ENCODE results near the gene MFN2.
A peak's percentile ranks its signal among the peaks of the same experiment; 100 is the strongest.

Gene MFN2

GRCh38 chr1:11979028-11979850, 1.0 kb upstream of the MFN2 start:
- H3K4me3 ChIP-seq (ENCODE audit: low read depth in 1 of 2, low read length in 2 of 2) = peak overlapping the region; percentile 95 to 96; a peak in 3 of 4 replicates
- H3K4me1 ChIP-seq (ENCODE audit: insufficient read depth, low read length) = peaks cover 44% of the 10 kb centered on the region
- no peak for DNase-seq
- peak overlapping the region; percentile 88 for H3K4me2 ChIP-seq (ENCODE audit: insufficient read depth, low read length)
- H2AFZ ChIP-seq (ENCODE audit: low read depth, low read length) = peak overlapping the region; percentile 76
- H3K9me3 ChIP-seq (ENCODE audit: insufficient read depth, low read length, severe bottlenecking) = no peaks in the 10 kb centered on the region
- peaks cover 39% of the 10 kb centered on the region for H3K79me2 ChIP-seq (ENCODE audit: insufficient read depth, low read length)
- H4K20me1 ChIP-seq (ENCODE audit: insufficient read depth, low read length) = peaks cover 8% of the 10 kb centered on the region
- H3K27ac ChIP-seq (ENCODE audit: low read length) = peak overlapping the region; percentile 65
- ATAC-seq (ENCODE audit: insufficient read depth, low read depth) = no peak
- H3K27me3 ChIP-seq (ENCODE audit: insufficient read depth, low read length, poor library complexity) = no peaks in the 10 kb centered on the region
- H3K36me3 ChIP-seq (ENCODE audit: insufficient read depth, low read length) = peaks cover 28% of the 10 kb centered on the region
- TF ChIP-seq CTCF (IDR thresholded peaks at IDR 0.05; ENCODE audit: borderline replicate concordance, extremely low read depth, low read length, poor library complexity, severe bottlenecking) (no peak), EZH2 (IDR thresholded peaks at IDR 0.05; ENCODE audit: borderline replicate concordance, low read depth, low read length, severe bottlenecking) (no peak)
- H3K9ac ChIP-seq (ENCODE audit: low read depth, low read length) = peak overlapping the region; percentile 83

- H2AFZ ChIP-seq (ENCODE audit: low read depth, low read length) = peak overlapping the region; percentile 76
- peak overlapping the region; percentile 83 for H3K9ac ChIP-seq (ENCODE audit: low read depth, low read length)
- H3K27me3 ChIP-seq (ENCODE audit: insufficient read depth, low read length, poor library complexity) = no peaks in the 10 kb centered on the region
- H3K27ac ChIP-seq (ENCODE audit: low read length) = peak overlapping the region; percentile 78
- H3K79me2 ChIP-seq (ENCODE audit: insufficient read depth, low read length) = peaks cover 51% of the 10 kb centered on the region
- no peaks in the 10 kb centered on the region for H3K9me3 ChIP-seq (ENCODE audit: insufficient read depth, low read length, severe bottlenecking)
- no peak for TF ChIP-seq CTCF (IDR thresholded peaks at IDR 0.05; ENCODE audit: borderline replicate concordance, extremely low read depth, low read length, poor library complexity, severe bottlenecking)
- no peak for TF ChIP-seq EZH2 (IDR thresholded peaks at IDR 0.05; ENCODE audit: borderline replicate concordance, low read depth, low read length, severe bottlenecking)
- H3K4me1 ChIP-seq (ENCODE audit: insufficient read depth, low read length) = peaks cover 44% of the 10 kb centered on the region
- peaks cover 37% of the 10 kb centered on the region for H3K36me3 ChIP-seq (ENCODE audit: insufficient read depth, low read length)
- H3K4me3 ChIP-seq (ENCODE audit: low read depth in 1 of 2, low read length in 2 of 2) = peak overlapping the region; percentile 95 to 96
- H4K20me1 ChIP-seq (ENCODE audit: insufficient read depth, low read length) = peaks cover 15% of the 10 kb centered on the region
- H3K4me2 ChIP-seq (ENCODE audit: insufficient read depth, low read length) = peak overlapping the region; percentile 88
- ATAC-seq (ENCODE audit: insufficient read depth, low read depth) = no peak
- DNase-seq = no peak
These were observed 380 bp downstream of the MFN2 start for GRCh38 chr1:11980676-11980972.

GRCh38 chr1:11981378-11982009, 1.2 kb downstream of the MFN2 start:
- H3K79me2 ChIP-seq (ENCODE audit: insufficient read depth, low read length) = peaks cover 60% of the 10 kb centered on the region
- no peaks in the 10 kb centered on the region for H3K27me3 ChIP-seq (ENCODE audit: insufficient read depth, low read length, poor library complexity)
- peak overlapping the region; percentile 83 for H3K9ac ChIP-seq (ENCODE audit: low read depth, low read length)
- H3K4me3 ChIP-seq (ENCODE audit: low read depth in 1 of 2, low read length in 2 of 2) = peak overlapping the region in 1 of 2 experiments; percentile 96; a peak in 3 of 4 replicates
- H3K9me3 ChIP-seq (ENCODE audit: insufficient read depth, low read length, severe bottlenecking) = no peaks in the 10 kb centered on the region
- H2AFZ ChIP-seq (ENCODE audit: low read depth, low read length) = no peak overlapping the region
- ATAC-seq (ENCODE audit: insufficient read depth, low read depth) (no peak), DNase-seq (no peak)
- H3K4me1 ChIP-seq (ENCODE audit: insufficient read depth, low read length) = peaks cover 44% of the 10 kb centered on the region
- TF ChIP-seq CTCF (IDR thresholded peaks at IDR 0.05; ENCODE audit: borderline replicate concordance, extremely low read depth, low read length, poor library complexity, severe bottlenecking) (no peak), EZH2 (IDR thresholded peaks at IDR 0.05; ENCODE audit: borderline replicate concordance, low read depth, low read length, severe bottlenecking) (no peak)
- peaks cover 23% of the 10 kb centered on the region for H4K20me1 ChIP-seq (ENCODE audit: insufficient read depth, low read length)
- H3K27ac ChIP-seq (ENCODE audit: low read length) = no peak overlapping the region
- H3K4me2 ChIP-seq (ENCODE audit: insufficient read depth, low read length) = peak overlapping the region; percentile 88
- peaks cover 45% of the 10 kb centered on the region for H3K36me3 ChIP-seq (ENCODE audit: insufficient read depth, low read length)
